ENCODE measurements around the gene CLRN2. TPM values are rescaled to one million over a fixed set of nuclear protein-coding genes. Genes with fewer than 3 reads are reported as not detected.

The CLRN2 gene
- total RNA-seq, 1 experiment from 2014 or later: not detected

DNA sequence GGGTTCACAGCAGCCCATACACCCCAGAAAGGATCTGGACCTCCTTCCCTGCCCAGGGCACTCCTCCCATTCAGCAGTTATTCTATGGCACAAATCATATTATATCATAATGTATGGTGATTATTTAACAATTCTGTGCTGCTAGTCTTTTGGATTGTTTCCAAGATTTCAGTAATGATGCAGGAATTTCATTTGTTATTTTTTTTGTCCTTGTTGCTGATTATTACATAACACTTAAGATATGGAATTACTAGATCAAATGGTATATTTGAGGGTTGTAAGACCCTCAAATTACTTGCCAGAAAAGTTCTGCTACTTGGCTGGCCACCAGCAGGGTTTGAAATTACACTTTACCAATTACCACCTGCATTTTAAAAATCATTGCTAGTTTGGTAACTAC lies 39.5 kb upstream of the CLRN2 start:
- Histone ChIP-seq H2BK20ac (ENCODE audit: low read depth, low read length, poor library complexity, severe bottlenecking) (no peak overlapping the region), H3K4me2 (ENCODE audit: insufficient read depth, insufficient read length, low read length) (no peak overlapping the region), H4K5ac (ENCODE audit: insufficient read length, low read depth, low read length) (no peak overlapping the region), H2AFZ (ENCODE audit: low read length) (no peak overlapping the region), H2BK120ac (ENCODE audit: low read depth, low read length, poor library complexity, severe bottlenecking) (no peak overlapping the region), H3K79me2 (ENCODE audit: insufficient read depth, low read length) (no peaks in the 10 kb centered on the region), H2BK5ac (ENCODE audit: insufficient read length, low read length) (no peak overlapping the region), H4K91ac (ENCODE audit: insufficient read length, low read depth, low read length) (no peak overlapping the region), H3K79me1 (ENCODE audit: insufficient read depth, low read depth, low read length, poor library complexity, severe bottlenecking) (no peaks in the 10 kb centered on the region), H3K27me3 (ENCODE audit: insufficient read depth, low read length) (no peaks in the 10 kb centered on the region), H3K27ac (ENCODE audit: insufficient read length, low read depth, low read length) (no peak overlapping the region), H3K23ac (ENCODE audit: insufficient read length, low read depth, low read length) (no peak overlapping the region), H3K23me2 (ENCODE audit: insufficient read length, low read depth, low read length, poor library complexity, severe bottlenecking) (no peaks in the 10 kb centered on the region), H2AK5ac (ENCODE audit: insufficient read length, low read length) (no peak overlapping the region), H3K56ac (ENCODE audit: insufficient read length, low read depth, low read length) (no peak overlapping the region), H3K4me1 (ENCODE audit: insufficient read depth, low read length) (no peaks in the 10 kb centered on the region), H2BK15ac (ENCODE audit: low read depth, low read length) (no peak overlapping the region), H3K9ac (ENCODE audit: extremely low read depth, insufficient read length, low read length) (no peak overlapping the region), H4K8ac (replicated peaks; ENCODE audit: insufficient read length, low read depth, low read length) (no peak overlapping the region), H2BK12ac (ENCODE audit: insufficient read length, low read depth, low read length) (no peak overlapping the region), H3K4ac (ENCODE audit: low read depth, low read length) (no peak overlapping the region), H3K14ac (ENCODE audit: insufficient read depth, low read length) (no peak overlapping the region), H3K9me3 (ENCODE audit: control insufficient read depth, low read depth, low read length) (no peaks in the 10 kb centered on the region), H3T11ph (ENCODE audit: low read length) (no peak overlapping the region), H3K18ac (ENCODE audit: insufficient read length, low read depth, low read length) (no peak overlapping the region), H4K20me1 (ENCODE audit: control insufficient read depth, insufficient read depth, insufficient read length) (no peaks in the 10 kb centered on the region)
- Mint-ChIP-seq H3K4me3 (no peak overlapping the region), H3K27ac (no peak overlapping the region), H3K27me3 (ENCODE audit: low read depth) (no peaks in the 10 kb centered on the region; the same call in 1 of the 2 replicates), H3K4me1 (peaks cover 10 to 11% of the 10 kb centered on the region in 2 experiments; a peak in 3 of 4 replicates), H3K36me3 (ENCODE audit: insufficient read depth in 1 of 3, low read depth in 3 of 3) (no peaks in the 10 kb centered on the region), H3K9me3 (no peaks in the 10 kb centered on the region; a peak in 1 of 5 replicates)
- no peak for DNase-seq
- TF ChIP-seq CTCF (conservative IDR thresholded peaks at IDR 0.05): no peak

All from H9 (cell line).